Transverse colon (tissue), 4 donors: ENCODE data around the gene FEV. TPM values are rescaled to one million over a fixed set of nuclear protein-coding genes. Genes with fewer than 3 reads are reported as not detected.

Experiments used
- DNase-seq: peaks from one replicate; pipeline ENCODE4 v3.0.0-alpha.2; 2019
- H3K27ac ChIP-seq, 4 donors: fragments of 200-600 bp; sonication (generic); 2 replicates each; pipeline ENCODE4 v1.5.1; 2016 to 2018; ENCODE audit warnings: inconsistent platforms in 4 of 4
- H3K27me3 ChIP-seq: fragments of 200-600 bp; sonication (generic); 2 replicates; pipeline ENCODE4 v1.5.1; 2017; ENCODE audit warnings: inconsistent platforms
- H3K36me3 ChIP-seq, 4 donors: fragments of 200-600 bp; sonication (generic); 2 replicates each; pipeline ENCODE4 v1.5.1; 2017 to 2019; ENCODE audit warnings: inconsistent platforms in 4 of 4
- H3K4me1 ChIP-seq, 4 donors: fragments of 200-600 bp; sonication (generic); 2 replicates each; pipeline ENCODE4 v1.5.1; 2017 to 2020; ENCODE audit warnings: inconsistent platforms in 4 of 4
- H3K4me3 ChIP-seq, 4 donors: fragments of 200-600 bp; sonication (generic); 1 replicate in 1 of 4; 2 replicates in 3 of 4; pipeline versions ENCODE4 v1.5.1 to v1.6.1; 2017 to 2019; ENCODE audit warnings: inconsistent platforms in 4 of 4
- H3K9me3 ChIP-seq, 2 donors: fragments of 200-600 bp; sonication (generic); 2 replicates each; pipeline ENCODE4 v1.5.1; 2017 to 2019; ENCODE audit warnings: inconsistent platforms in 2 of 2
- CTCF ChIP-seq, 5 experiments: fragments of 200-600 bp in 3 of 5; fragments of 450-650 bp in 2 of 5; sonication (generic) in 3 of 5; IDR thresholded peaks; 1 replicate in 2 of 5; 2 replicates in 3 of 5; pipeline ENCODE4 v1.5.1; 2016 to 2017; ENCODE audit warnings: antibody characterized with exemption in 5 of 5, inconsistent platforms in 3 of 5, mild to moderate bottlenecking in 2 of 5, moderate library complexity in 1 of 5
- EP300 ChIP-seq: sonication (generic); formaldehyde crosslinking; IDR thresholded peaks from one replicate; pipeline ENCODE4 v1.6.1; 2017; ENCODE audit warnings: antibody characterized with exemption, low read depth
- POLR2A ChIP-seq: fragments of 450-650 bp; IDR thresholded peaks from one replicate; pipeline ENCODE4 v1.6.1; 2016; ENCODE audit warnings: antibody characterized with exemption, mild to moderate bottlenecking, moderate library complexity
- POLR2AphosphoS5 ChIP-seq, 3 donors: sonication (generic); formaldehyde crosslinking; IDR thresholded peaks; one replicate each; pipeline ENCODE4 v1.6.1; 2016; ENCODE audit warnings: antibody characterized with exemption in 3 of 3
- WGBS, 2 donors: methylation state at CpG; one replicate each; pipeline ENCODE4 v1.1.5; 2018; ENCODE audit warnings: low coverage in 1 of 2; 5-methylcytosine and 5-hydroxymethylcytosine counted together
- in situ Hi-C, 4 donors: fragments of 200-750 bp; cut with MboI; loops; one replicate each; pipeline versions ENCODE4 v1.15.0 to v1.15.1; 2017; ENCODE audit warnings: low sequenced_read_pairs in 3 of 4, low pct_ligation_motif_present in 1 of 4, low pct_unique_long_range_greater_than_20kb in 1 of 4
- intact Hi-C: fragments of 100-400 bp; cut with DNase I; formaldehyde crosslinking; loops from one replicate; pipeline ENCODE4 v1.15.1; 2023; ENCODE audit warnings: low total_unique reads
- total RNA-seq, 4 donors: library from RNA; depleted of rRNA; stranded (reverse); fragments of >200 nt; gene quantifications; one replicate each; pipeline ENCODE4 v1.1.0, GENCODE V29; 2016

Gene FEV
- total RNA-seq, 4 donors from 2014 or later: 1.9 to 8.2 TPM; not detected in 2

GRCh38 chr2:218991674-218992168, 6.7 kb upstream of the FEV start:
- Histone ChIP-seq H3K4me1 (peaks cover 15 to 27% (median 20%) of the 10 kb centered on the region in 4 donors), H3K27ac (no peak overlapping the region), H3K36me3 (no peaks in the 10 kb centered on the region), H3K27me3 (peaks cover 95% of the 10 kb centered on the region), H3K9me3 (no peaks in the 10 kb centered on the region), H3K4me3 (no peak overlapping the region)
- intact Hi-C loops: no loop called here
- WGBS, 2 donors: 15% methylated on average over 13 of the region's 13 CpGs; no CpG with 5 or more reads in 1 of the 2 donors
- DNase-seq: no peak
- TF ChIP-seq POLR2A (no peak), POLR2AphosphoS5 (IDR thresholded peaks at IDR 0.05) (no peak), CTCF (IDR thresholded peaks at IDR 0.05) (no peak), EP300 (no peak)
- in situ Hi-C loops: no loop called here

- in situ Hi-C loops (no loop called here), intact Hi-C loops (no loop called here)
- H3K36me3 ChIP-seq: no peaks in the 10 kb centered on the region
- H3K4me3 ChIP-seq: no peak overlapping the region
- H3K27ac ChIP-seq: no peak overlapping the region
- 20 to 21% methylated on average over 1 to 6 of the region's 6 CpGs for WGBS, 2 donors
- peaks cover 100% of the 10 kb centered on the region for H3K27me3 ChIP-seq
- peaks cover 15 to 19% (median 18%) of the 10 kb centered on the region in 4 donors for H3K4me1 ChIP-seq
- no peaks in the 10 kb centered on the region for H3K9me3 ChIP-seq
- DNase-seq: no peak
- TF ChIP-seq EP300: no peak
- TF ChIP-seq POLR2A: no peak
- no peak for TF ChIP-seq CTCF (IDR thresholded peaks at IDR 0.05)
- TF ChIP-seq POLR2AphosphoS5 (IDR thresholded peaks at IDR 0.05): no peak
Observed at GRCh38 chr2:218990612-218991011, 5.6 kb upstream of the FEV start.

GRCh38 chr2:218990052-218990451, 5.1 kb upstream of the FEV start:
- in situ Hi-C loops (no loop called here), intact Hi-C loops (no loop called here)
- no peak overlapping the region for H3K27ac ChIP-seq
- no peaks in the 10 kb centered on the region for H3K36me3 ChIP-seq
- WGBS, 2 donors: 35% methylated on average over 9 of the region's 9 CpGs; no CpG with 5 or more reads in 1 of the 2 donors
- peaks cover 100% of the 10 kb centered on the region for H3K27me3 ChIP-seq
- H3K9me3 ChIP-seq: no peaks in the 10 kb centered on the region
- DNase-seq: no peak
- H3K4me1 ChIP-seq: peaks cover 15 to 24% (median 23%) of the 10 kb centered on the region in 4 donors
- TF ChIP-seq CTCF (IDR thresholded peaks at IDR 0.05): no peak
- TF ChIP-seq POLR2AphosphoS5 (IDR thresholded peaks at IDR 0.05): no peak
- TF ChIP-seq EP300: no peak
- no peak for TF ChIP-seq POLR2A
- no peak overlapping the region for H3K4me3 ChIP-seq

- H3K36me3 ChIP-seq: no peaks in the 10 kb centered on the region
Observed at GRCh38 chr2:218988650-218989049, 3.7 kb upstream of the FEV start.

More at GRCh38 chr2:218988650-218989049, 3.7 kb upstream of the FEV start:
- Histone ChIP-seq H3K27ac (no peak overlapping the region), H3K4me1 (peaks cover 14 to 29% (median 27%) of the 10 kb centered on the region in 4 donors), H3K27me3 (peaks cover 100% of the 10 kb centered on the region), H3K4me3 (no peak overlapping the region), H3K9me3 (no peaks in the 10 kb centered on the region)
- DNase-seq: no peak
- 65% methylated on average over 2 of the region's 2 CpGs; no CpG with 5 or more reads in 1 of the 2 donors for WGBS, 2 donors
- in situ Hi-C loops: no loop called here
- intact Hi-C loops: no loop called here
- no peak for TF ChIP-seq POLR2AphosphoS5 (IDR thresholded peaks at IDR 0.05)
- no peak for TF ChIP-seq CTCF (IDR thresholded peaks at IDR 0.05)
- TF ChIP-seq EP300: no peak
- no peak for TF ChIP-seq POLR2A
